Astrocyte of the cerebellum (primary cell): ENCODE measurements around the gene MED6.

Experiments
- DNase-seq: peaks from one replicate; pipeline ENCODE4 v3.0.0-alpha.2; 2011; ENCODE audit warnings: low read depth
- H3K4me3 ChIP-seq: 2 replicates; pipeline ENCODE4 v1.5.1; 2011; ENCODE audit warnings: mild to moderate bottlenecking, low read depth, low read length, moderate library complexity
- in situ Hi-C: cut with HindIII; loops from 2 replicates; pipeline ENCODE4 v1.10.0; 2017; ENCODE audit warnings: low sequenced_read_pairs
- TF ChIP-seq, protein P1 (sequence below): IDR thresholded peaks from 2 replicates; pipeline ENCODE4 v1.5.1; 2012; ENCODE audit warnings: low read length, low read depth, moderate library complexity, mild to moderate bottlenecking; ENCODE audit errors: missing control alignments

MED6 gene

GRCh38 chr14:70555890-70556289 is 44.6 kb downstream of the MED6 start:
- no peak for DNase-seq
- no peak overlapping the region for H3K4me3 ChIP-seq
- in situ Hi-C loops = no loop called here
- TF ChIP-seq, protein P1, sequence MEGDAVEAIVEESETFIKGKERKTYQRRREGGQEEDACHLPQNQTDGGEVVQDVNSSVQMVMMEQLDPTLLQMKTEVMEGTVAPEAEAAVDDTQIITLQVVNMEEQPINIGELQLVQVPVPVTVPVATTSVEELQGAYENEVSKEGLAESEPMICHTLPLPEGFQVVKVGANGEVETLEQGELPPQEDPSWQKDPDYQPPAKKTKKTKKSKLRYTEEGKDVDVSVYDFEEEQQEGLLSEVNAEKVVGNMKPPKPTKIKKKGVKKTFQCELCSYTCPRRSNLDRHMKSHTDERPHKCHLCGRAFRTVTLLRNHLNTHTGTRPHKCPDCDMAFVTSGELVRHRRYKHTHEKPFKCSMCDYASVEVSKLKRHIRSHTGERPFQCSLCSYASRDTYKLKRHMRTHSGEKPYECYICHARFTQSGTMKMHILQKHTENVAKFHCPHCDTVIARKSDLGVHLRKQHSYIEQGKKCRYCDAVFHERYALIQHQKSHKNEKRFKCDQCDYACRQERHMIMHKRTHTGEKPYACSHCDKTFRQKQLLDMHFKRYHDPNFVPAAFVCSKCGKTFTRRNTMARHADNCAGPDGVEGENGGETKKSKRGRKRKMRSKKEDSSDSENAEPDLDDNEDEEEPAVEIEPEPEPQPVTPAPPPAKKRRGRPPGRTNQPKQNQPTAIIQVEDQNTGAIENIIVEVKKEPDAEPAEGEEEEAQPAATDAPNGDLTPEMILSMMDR = no peak

GRCh38 chr14:70538087-70538486 is 62.4 kb downstream of the MED6 start:
- H3K4me3 ChIP-seq = no peak overlapping the region
- in situ Hi-C loops = no loop called here
- TF ChIP-seq, protein P1 = no peak
- no peak for DNase-seq

DNA sequence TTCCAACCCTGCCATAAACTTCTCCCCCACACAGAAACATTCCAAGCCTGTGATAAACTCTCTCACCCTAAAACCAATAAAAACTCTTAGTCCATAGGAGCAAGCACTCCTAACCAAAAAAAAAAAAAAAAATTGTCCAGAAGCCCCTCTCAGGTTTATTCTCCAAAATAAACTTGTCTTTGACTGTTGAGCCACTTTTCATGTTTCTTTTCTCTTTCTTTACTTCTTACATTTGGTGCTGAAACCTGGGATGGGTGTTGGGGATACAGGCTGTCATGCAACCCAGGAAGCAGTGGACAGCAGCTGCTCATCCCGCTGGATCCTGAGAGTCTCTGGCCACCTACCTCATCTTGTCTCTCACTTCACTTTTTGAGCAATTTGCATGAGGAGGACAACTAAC is 63.6 kb downstream of the MED6 start:
- no peak for DNase-seq
- in situ Hi-C loops = no loop called here
- TF ChIP-seq, protein P1 = no peak
- H3K4me3 ChIP-seq = no peak overlapping the region

DNA sequence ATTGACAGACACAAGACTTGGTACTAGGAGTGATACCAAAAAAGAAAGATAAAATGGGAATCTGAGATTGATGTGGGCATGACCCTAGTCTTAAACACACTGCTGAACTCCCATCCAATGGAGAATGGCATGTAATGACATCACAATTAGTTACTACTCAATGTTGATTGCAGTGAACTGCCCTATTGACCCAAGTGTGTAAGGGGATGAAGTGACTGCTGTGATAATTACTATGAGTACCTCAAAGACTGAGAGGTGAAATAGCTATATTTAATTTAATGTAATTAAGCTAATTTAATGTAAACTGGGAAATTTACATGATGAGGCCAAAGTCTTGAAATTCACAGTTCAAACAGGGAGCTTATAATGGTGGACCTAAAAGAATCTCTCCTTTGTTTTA is 65.6 kb downstream of the MED6 start, which contains the start of gene ADAM20:
ADAM20 (minus strand) TSS at position 101 of the 400 bp plus-strand sequence. CDS start 10,247 bp downstream, outside the sequence.
- in situ Hi-C loops = no loop called here
- no peak within 1 kb of the TSS for H3K4me3 ChIP-seq
- DNase-seq = no peak
- TF ChIP-seq, protein P1 = no peak
